Right ventricle myocardium inferior (tissue), 1 donor: ENCODE results near the gene CD300LF. TPM values are rescaled to one million over a fixed set of nuclear protein-coding genes. Genes with fewer than 3 reads are reported as not detected.

ENCODE experiments used
- ATAC-seq: fragments of 200-7000 bp; cut with Tn5 transposase; one replicate; pipeline ENCODE4 v1.9.1; 2020; ENCODE audit warnings: mild to moderate bottlenecking, moderate library complexity
- DNase-seq: peaks from one replicate; pipeline ENCODE4 v3.0.0; 2021; ENCODE audit errors: missing footprints
- intact Hi-C: fragments of 100-400 bp; cut with DNase I; formaldehyde crosslinking; loops from one replicate; pipeline ENCODE4 v1.11.0; 2022
- total RNA-seq: library from RNA; stranded (reverse); fragmentation: NEBNext Ultra II Directional; extraction: Animal tissue kit (Norgen Biotek cat#: 25700); gene quantifications from one replicate; pipeline ENCODE4 v1.2.1, GENCODE V29; 2021
- donor health status: DM: no; HTN: yes; CAD: no; lungs with severe emphysema.

Gene CD300LF
- total RNA-seq, 1 donor from 2014 or later: 0.35 TPM

DNA sequence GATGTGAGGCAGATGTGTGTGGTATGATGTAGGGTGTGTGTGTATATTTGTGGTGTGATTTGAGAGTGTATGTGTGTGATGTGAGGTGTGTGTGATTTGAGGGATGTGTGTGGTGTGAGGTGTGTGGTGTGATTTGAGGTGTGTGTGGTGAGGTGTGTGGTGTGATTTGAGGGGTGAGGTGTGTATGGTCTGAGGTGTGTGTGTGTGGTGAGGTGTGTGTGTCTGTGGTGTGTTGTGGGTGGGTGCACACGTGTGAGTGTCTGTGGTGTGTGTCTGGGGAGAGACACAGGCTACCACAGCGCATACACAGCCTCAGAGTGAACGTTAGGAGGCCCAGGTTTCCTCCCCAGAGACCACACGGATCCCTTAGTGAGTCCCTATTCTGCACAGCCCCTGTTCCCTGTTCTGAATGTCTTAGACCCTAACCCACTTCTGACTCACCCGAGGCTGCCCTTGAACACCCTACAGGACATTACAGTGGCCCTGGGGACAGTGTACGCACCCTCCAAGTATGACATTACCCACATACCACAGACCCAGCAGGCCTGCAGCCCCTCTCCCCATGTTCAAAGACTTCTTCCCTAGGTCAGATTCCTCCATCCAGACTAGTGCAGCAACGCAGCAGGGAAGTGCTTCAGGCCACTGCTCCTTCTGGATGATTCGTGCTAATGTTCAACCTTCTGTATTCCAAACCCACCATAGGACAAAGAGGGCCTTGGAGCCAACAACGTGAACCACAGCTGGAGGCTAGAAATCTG, 20.8 kb upstream of the CD300LF start:
- no peak for DNase-seq
- intact Hi-C loops: no loop called here
- ATAC-seq: no peak

DNA sequence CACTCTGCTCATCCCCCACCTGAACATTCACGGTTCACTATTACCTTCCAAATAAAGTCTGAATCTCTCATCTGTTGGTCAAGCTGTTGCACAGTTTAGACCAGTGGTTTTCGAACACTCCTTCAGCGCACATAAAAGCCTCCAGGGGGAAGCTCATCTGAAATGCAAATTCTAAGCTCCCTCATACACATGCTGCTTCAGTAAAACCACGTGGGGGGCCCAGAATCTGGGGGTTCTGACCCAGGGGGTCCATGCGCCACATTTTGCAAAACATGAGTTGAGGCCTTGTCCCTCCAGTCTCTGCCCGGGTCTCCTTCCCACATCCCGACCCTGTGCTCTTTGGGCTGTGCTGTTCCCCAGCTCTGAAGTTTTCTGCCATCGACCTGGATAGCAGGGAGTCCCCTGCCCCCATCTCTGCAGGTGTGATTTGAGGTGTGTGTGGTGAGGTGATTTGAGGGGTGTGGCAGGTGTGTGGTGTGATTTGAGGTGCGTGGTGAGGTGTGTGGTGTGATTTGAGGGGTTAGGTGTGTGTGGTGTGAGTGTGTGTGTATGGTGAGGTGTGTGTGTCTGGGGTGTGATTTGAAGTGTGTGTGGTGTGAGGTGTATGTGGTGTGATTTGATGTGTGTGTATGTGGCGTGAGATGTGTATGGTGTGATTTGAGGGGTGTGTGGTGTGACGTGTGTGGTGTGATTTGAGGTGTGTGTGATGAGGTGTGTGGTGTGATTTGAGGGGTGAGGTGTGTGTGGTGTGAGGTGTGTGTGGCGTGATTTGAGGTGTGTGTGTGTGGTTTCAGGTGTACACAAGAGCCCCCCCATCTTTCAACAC, 19.5 kb upstream of the CD300LF start:
- ATAC-seq (no peak), DNase-seq (no peak)
- intact Hi-C loops: no loop called here

DNA sequence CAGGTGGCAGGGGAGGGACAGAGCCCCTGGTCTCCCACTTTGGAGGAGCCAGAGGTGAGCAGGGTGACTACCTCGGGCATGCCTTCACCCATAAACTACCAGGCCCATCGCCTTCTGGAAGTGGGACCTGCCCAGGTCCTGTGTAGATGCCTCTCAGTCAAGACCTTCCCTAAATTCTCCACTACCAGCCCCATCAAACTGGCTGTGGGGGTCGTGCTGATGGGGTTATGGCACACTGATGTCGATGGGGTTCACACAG, 18.6 kb upstream of the CD300LF start:
- DNase-seq: no peak
- intact Hi-C loops: no loop called here

GRCh38 chr17:74730491-74731346, 18.0 kb upstream of the CD300LF start:
- ATAC-seq (no peak), DNase-seq (no peak)
- intact Hi-C loops: no loop called here

More for the DNA sequence above, 18.6 kb upstream of the CD300LF start:
- no peak for ATAC-seq

DNA sequence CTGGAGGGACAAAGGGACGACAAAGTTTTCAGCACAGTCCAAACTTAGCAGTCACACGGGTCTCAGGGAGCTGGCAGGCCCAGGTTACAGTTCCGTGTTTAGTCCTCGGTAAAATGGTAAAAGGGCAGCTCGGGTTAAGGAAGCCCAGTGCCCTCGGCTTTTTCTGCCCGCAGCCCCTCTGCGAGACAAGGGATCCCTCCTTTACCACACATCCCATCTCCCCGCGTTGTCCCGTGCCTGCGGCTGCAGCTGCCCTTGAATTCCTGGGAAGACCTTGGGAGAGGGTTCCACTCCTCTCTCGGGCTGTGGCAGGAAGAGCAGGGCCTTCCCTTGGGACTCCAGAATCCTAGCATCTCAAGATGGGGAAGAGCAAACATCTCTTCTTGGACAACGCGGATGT, 17.1 kb upstream of the CD300LF start:
- intact Hi-C loops: no loop called here

DNA sequence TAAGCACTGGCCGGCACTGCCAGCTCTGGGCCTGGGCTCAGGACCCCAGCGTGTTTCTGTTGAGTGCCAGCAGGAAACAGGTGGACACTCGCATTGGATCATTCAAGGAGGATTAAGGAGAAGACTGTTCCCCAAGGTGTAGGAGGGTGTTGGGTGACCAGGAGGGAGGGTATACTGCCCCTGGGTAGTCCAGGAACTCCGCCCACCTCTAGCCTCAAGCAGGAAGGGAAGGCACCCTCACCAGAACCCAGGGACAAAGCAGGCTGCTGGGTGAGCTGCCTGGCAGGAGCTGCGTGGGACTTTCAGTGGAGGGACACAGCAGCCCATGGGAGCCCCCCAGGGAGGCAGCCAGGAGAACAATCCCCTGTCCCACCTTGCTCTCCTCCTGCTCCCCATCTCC, 16.6 kb upstream of the CD300LF start:
- ATAC-seq: no peak
- intact Hi-C loops: no loop called here
- DNase-seq: no peak

More for the DNA sequence above, 17.1 kb upstream of the CD300LF start:
- no peak for ATAC-seq
- DNase-seq: no peak

DNA sequence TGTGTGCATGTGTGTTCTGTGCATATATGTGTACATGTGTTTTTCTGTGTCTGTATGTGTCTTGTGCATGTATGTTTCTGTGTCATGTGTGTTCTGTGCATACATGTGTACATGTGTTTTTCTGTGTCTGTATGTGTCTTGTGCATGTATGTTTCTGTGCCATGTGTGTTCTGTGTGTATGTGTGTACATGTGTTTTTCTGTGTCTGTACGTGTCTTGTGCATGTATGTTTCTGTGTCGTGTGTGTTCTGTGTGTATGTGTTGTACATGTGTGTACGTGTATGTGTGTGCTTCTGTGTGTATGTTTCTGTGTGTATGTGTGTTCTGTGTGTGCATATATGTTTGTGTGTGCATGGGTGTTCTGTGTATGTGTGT, 16.0 kb upstream of the CD300LF start:
- intact Hi-C loops: no loop called here
- DNase-seq (no peak), ATAC-seq (no peak)

DNA sequence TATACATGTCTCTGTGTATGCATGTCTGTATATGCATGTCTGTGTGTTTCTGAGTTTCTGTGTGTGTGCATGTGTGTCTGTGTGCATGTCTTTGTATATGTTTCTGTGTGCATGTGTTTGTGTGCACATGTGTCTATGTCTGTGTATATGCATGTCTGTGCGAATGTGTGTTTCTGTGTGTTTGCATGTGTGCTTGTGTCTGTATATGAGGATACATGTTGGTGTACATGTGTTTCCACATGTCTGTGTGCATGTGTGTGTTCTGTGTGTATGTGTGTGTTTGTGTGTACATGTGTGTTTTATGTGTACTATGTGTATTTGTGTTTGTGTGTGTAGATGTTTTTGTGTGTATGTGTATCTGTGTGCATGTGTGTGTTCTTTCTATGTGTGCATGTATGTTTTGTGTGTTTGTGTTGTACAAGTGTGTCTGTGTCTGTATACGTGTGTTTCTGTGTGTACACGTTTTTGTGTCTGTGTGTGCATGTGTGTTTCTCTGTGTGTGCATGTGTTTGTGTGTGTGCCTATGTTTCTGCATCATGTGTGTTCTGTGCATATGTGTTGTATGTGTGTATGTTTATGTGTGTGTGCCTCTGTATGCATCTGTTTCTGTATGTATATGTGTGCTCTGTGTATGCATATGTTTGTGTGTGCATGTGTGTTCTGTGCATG, 15.4 kb upstream of the CD300LF start:
- ATAC-seq: no peak
- intact Hi-C loops: no loop called here

DNA sequence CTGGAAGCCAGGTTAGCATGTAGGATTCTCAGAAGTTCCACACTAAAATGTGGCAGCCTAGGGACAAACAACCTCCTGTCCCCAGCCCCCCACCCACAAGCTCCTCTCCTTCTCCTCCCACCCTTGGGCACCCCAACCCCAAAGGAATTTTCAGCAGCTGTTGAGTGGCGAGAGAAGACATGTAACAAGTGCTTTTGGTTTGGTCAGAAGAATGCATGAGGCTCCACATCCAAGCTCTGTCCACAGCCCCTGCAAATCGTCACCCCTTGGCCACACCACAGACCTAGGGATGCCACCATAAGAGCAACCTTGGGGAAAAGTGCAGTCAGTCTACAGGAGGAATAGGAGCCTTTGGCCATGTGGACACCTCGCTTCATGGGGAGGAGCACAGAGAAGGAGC, 12.4 kb upstream of the CD300LF start:
- DNase-seq: no peak
- ATAC-seq: no peak
- intact Hi-C loops: no loop called here

More for the DNA sequence above, 15.4 kb upstream of the CD300LF start:
- no peak for DNase-seq

- no peak for ATAC-seq
- DNase-seq: no peak
- intact Hi-C loops: no loop called here
Measured at GRCh38 chr17:74723891-74724290, 11.2 kb upstream of the CD300LF start.

GRCh38 chr17:74722782-74723181, 10.1 kb upstream of the CD300LF start:
- no peak for DNase-seq
- no peak for ATAC-seq
- intact Hi-C loops: no loop called here

- ATAC-seq (no peak), DNase-seq (no peak)
- intact Hi-C loops: no loop called here
Measured at GRCh38 chr17:74720506-74720905, 7.8 kb upstream of the CD300LF start.

GRCh38 chr17:74715144-74715543, 2.4 kb upstream of the CD300LF start:
- intact Hi-C loops: no loop called here
- no peak for DNase-seq

DNA sequence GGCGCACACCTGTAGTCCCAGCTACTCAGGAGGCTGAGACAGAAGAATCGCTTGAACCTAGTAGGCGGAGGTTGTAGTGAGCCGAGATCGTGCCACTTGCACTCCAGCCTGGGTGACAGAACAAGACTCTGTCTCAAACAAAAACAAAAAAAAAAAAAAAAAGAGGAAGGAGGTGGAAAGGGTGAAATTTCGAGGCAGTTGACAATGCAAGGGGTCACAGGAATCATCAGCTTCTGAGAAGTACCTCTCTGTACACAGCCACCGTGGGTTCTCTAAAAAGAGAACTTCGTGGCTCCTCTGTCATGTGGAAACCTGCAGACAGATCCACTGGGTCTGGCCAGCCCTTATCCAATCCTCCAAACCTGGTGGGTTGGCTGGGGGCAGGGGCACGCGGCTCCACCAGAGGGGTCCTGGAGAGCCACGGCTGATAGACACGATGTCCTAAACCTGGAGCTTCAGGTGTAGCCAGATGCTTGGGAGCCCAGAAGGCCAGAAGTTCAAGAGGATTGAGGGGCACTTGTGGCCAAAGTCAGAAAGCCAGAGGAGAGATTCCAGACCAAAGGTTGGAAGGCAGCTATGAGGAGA, 540 bp upstream of the CD300LF start:
- DNase-seq: no peak
- no peak for ATAC-seq
- intact Hi-C loops: no loop called here

More at GRCh38 chr17:74715144-74715543, 2.4 kb upstream of the CD300LF start:
- no peak for ATAC-seq

DNA sequence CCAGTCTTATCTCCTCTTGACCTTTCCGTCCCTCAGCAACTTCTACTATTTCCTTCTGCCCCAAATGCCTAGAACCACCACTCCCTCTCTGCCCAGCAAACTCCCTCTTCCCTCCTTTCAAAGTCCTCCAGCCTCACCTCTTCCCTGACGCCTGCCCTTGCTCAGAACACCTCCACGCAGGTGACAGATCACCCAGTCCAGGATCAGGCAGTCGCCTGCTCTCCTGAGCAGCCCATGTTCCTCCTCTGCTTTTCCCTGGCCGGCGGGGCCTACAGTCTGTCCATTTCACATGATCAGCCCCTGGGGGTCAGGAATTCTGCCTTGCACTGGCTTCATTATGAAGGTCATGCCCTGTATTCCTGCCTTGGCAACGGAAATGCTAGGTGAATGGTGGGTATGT, 422 bp downstream of the CD300LF start:
- ATAC-seq: no peak
- intact Hi-C loops: no loop called here
- no peak for DNase-seq

- intact Hi-C loops: no loop called here
- DNase-seq (no peak), ATAC-seq (no peak)
Measured at GRCh38 chr17:74711058-74711824, 1.5 kb downstream of the CD300LF start.

- ATAC-seq (no peak), DNase-seq (no peak)
- intact Hi-C loops: no loop called here
Measured at GRCh38 chr17:74704544-74704943, 8.2 kb downstream of the CD300LF start.

DNA sequence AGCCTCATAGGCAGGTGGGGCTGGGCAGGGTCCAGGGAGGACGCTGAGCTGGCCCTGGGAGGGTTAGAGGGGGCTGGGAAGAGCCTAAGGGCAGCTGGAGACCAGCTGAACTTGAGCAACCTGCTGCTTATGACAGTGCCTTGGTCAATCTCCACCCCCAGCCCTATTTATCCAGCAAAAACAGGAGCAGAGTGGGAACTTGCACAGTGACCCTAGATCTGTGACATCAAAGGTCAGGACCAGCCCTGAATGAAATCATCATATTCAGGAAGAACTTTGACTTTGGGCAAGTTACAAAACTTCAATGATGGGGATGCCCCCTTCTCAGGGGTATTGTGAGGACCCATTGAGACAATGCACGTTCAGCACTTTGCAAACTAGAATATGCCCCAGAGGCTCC, 9.4 kb downstream of the CD300LF start:
- DNase-seq (no peak), ATAC-seq (no peak)
- intact Hi-C loops: no loop called here
